HepG2 (cell line): ENCODE results near the gene SMTN. TPM values are rescaled to one million over a fixed set of nuclear protein-coding genes. Genes with fewer than 3 reads are reported as not detected.

Experiments
- ATF1 ChIP-seq: IDR thresholded peaks from 2 replicates; pipeline ENCODE4 v1.6.1; 2016; ENCODE audit warnings: mild to moderate bottlenecking, control low read depth
- FOXJ3 ChIP-seq: sonication (generic); formaldehyde crosslinking; IDR thresholded peaks from 2 replicates; pipeline ENCODE4 v1.4.0; 2020; ENCODE audit warnings: missing genetic modification reagents, mild to moderate bottlenecking, borderline replicate concordance
- KLF6 ChIP-seq: IDR thresholded peaks from 2 replicates; pipeline ENCODE4 v1.8.0; 2016; ENCODE audit warnings: missing biosample characterization, missing genetic modification reagents
- MAFK ChIP-seq, 2 experiments: IDR thresholded peaks in 1 of 2; conservative IDR thresholded peaks in 1 of 2; 2 replicates each; pipeline ENCODE4 v1.6.1; 2011; ENCODE audit warnings: improper control_type of control experiment in 2 of 2, low read length in 2 of 2
- MTF1 ChIP-seq: sonication (generic); formaldehyde crosslinking; IDR thresholded peaks from 2 replicates; pipeline ENCODE4 v1.5.0; 2020; ENCODE audit warnings: missing genetic modification reagents
- NAIF1 ChIP-seq: sonication (generic); formaldehyde crosslinking; IDR thresholded peaks from 2 replicates; pipeline ENCODE4 v1.5.0; 2020; ENCODE audit warnings: mild to moderate bottlenecking, missing genetic modification reagents, borderline replicate concordance
- NCOA5 ChIP-seq: sonication (generic); formaldehyde crosslinking; IDR thresholded peaks from 2 replicates; pipeline ENCODE4 v1.4.0; 2020; ENCODE audit warnings: missing genetic modification reagents
- REPIN1 ChIP-seq: sonication (generic); formaldehyde crosslinking; IDR thresholded peaks from 2 replicates; pipeline ENCODE4 v1.8.0; 2022; ENCODE audit warnings: missing genetic modification reagents, low read depth, mild to moderate bottlenecking, borderline replicate concordance
- SOX6 ChIP-seq, 2 experiments: fragments of 450-650 bp in 1 of 2; sonication (generic) in 1 of 2; formaldehyde crosslinking in 1 of 2; IDR thresholded peaks; 2 replicates each; pipeline versions ENCODE4 v1.4.0 to v1.6.1; 2017 to 2020; ENCODE audit warnings: antibody characterized with exemption in 1 of 2, mild to moderate bottlenecking in 1 of 2, missing genetic modification reagents in 1 of 2
- ZNF138 ChIP-seq: sonication (generic); formaldehyde crosslinking; IDR thresholded peaks from 2 replicates; pipeline ENCODE4 v1.5.0; 2020; ENCODE audit warnings: mild to moderate bottlenecking, low read depth, missing genetic modification reagents
- ZNF3 ChIP-seq: IDR thresholded peaks from 2 replicates; pipeline ENCODE4 v1.7.0; 2017; ENCODE audit warnings: inconsistent platforms
- ZNF468 ChIP-seq: sonication (generic); formaldehyde crosslinking; IDR thresholded peaks from 2 replicates; pipeline ENCODE4 v1.8.0; 2022; ENCODE audit warnings: mild to moderate bottlenecking, moderate library complexity, missing genetic modification reagents
- ZNF598 ChIP-seq: sonication (generic); formaldehyde crosslinking; IDR thresholded peaks from 2 replicates; pipeline ENCODE4 v1.5.1; 2020; ENCODE audit warnings: mild to moderate bottlenecking, missing genetic modification reagents, borderline replicate concordance
- ZNF772 ChIP-seq: sonication (generic); formaldehyde crosslinking; IDR thresholded peaks from 2 replicates; pipeline ENCODE4 v1.5.0; 2020; ENCODE audit warnings: mild to moderate bottlenecking, missing genetic modification reagents
- polyA plus RNA-seq, 8 experiments: library from polyadenylated mRNA; depleted of rRNA in 3 of 8; stranded (reverse) in 7 of 8; unstranded in 1 of 8; fragments of >200 nt; fragmentation: Illumina TruSeq in 4 of 8; extraction: Trizol in 4 of 8; gene quantifications; 2 replicates each; pipeline versions ENCODE4 v1.2.1 to v1.2.3, GENCODE V29; 2011 to 2016; ENCODE audit warnings: low read depth in 4 of 8, missing spikeins in 1 of 8, mixed read lengths in 1 of 8; ENCODE audit not compliant: insufficient read depth in 1 of 8
- total RNA-seq, 5 experiments: library from RNA; depleted of rRNA; stranded (reverse); fragments of >200 nt; fragmentation: Illumina TruSeq; extraction: Trizol; gene quantifications; 2 replicates each; pipeline ENCODE4 v1.2.3, GENCODE V29; 2016; ENCODE audit warnings: low read depth in 1 of 5
- TF ChIP-seq, protein P1 (sequence below): sonication (generic); formaldehyde crosslinking; IDR thresholded peaks from 2 replicates; pipeline ENCODE4 v1.5.1; 2020; ENCODE audit warnings: mild to moderate bottlenecking, missing genetic modification reagents, borderline replicate concordance
- TF ChIP-seq, protein P2 (sequence below): sonication (generic); formaldehyde crosslinking; IDR thresholded peaks from 2 replicates; pipeline ENCODE4 v1.4.0; 2020; ENCODE audit warnings: missing genetic modification reagents
- TF ChIP-seq, protein P3 (sequence below): sonication (generic); formaldehyde crosslinking; IDR thresholded peaks from 2 replicates; pipeline ENCODE4 v1.4.0; 2020; ENCODE audit warnings: missing genetic modification reagents

SMTN gene
- total and polyA plus RNA-seq, 2 of the 13 experiments (the other 11 are each of a cell fraction or from before 2014, with no cell fraction given), result 14.7 to 26.1 TPM

DNA sequence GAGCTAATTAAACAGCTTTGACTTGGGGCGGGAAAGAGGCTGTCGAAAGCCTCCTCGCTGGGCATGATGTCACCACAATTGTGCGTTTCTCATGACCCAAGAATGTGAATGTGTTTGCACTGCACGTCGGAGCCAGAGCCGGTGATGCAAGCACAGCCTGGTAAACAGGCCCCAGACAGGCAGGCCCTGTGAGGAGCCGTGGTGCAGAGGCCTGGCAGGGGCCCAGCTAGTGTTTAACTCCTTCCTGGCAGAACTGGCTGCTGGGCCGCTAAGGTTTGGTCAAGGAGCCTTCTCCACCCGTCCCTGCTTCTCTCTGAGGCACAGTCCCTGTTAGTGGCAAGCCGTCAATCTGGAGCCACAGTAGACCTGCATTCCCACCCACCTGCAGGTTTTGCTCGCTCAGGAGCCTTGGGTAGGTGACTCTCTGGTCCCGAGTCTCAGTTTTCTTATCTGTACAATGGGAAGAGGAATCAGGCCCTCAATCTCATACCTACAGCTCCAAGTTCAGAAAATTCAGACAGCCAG, 25.4 kb upstream of the SMTN start (continued):
- TF ChIP-seq, protein P1, sequence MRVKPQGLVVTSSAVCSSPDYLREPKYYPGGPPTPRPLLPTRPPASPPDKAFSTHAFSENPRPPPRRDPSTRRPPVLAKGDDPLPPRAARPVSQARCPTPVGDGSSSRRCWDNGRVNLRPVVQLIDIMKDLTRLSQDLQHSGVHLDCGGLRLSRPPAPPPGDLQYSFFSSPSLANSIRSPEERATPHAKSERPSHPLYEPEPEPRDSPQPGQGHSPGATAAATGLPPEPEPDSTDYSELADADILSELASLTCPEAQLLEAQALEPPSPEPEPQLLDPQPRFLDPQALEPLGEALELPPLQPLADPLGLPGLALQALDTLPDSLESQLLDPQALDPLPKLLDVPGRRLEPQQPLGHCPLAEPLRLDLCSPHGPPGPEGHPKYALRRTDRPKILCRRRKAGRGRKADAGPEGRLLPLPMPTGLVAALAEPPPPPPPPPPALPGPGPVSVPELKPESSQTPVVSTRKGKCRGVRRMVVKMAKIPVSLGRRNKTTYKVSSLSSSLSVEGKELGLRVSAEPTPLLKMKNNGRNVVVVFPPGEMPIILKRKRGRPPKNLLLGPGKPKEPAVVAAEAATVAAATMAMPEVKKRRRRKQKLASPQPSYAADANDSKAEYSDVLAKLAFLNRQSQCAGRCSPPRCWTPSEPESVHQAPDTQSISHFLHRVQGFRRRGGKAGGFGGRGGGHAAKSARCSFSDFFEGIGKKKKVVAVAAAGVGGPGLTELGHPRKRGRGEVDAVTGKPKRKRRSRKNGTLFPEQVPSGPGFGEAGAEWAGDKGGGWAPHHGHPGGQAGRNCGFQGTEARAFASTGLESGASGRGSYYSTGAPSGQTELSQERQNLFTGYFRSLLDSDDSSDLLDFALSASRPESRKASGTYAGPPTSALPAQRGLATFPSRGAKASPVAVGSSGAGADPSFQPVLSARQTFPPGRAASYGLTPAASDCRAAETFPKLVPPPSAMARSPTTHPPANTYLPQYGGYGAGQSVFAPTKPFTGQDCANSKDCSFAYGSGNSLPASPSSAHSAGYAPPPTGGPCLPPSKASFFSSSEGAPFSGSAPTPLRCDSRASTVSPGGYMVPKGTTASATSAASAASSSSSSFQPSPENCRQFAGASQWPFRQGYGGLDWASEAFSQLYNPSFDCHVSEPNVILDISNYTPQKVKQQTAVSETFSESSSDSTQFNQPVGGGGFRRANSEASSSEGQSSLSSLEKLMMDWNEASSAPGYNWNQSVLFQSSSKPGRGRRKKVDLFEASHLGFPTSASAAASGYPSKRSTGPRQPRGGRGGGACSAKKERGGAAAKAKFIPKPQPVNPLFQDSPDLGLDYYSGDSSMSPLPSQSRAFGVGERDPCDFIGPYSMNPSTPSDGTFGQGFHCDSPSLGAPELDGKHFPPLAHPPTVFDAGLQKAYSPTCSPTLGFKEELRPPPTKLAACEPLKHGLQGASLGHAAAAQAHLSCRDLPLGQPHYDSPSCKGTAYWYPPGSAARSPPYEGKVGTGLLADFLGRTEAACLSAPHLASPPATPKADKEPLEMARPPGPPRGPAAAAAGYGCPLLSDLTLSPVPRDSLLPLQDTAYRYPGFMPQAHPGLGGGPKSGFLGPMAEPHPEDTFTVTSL (CRISPR knock-in tag), result peak; percentile 79
- TF ChIP-seq NAIF1 (CRISPR knock-in tag) (no peak), ZNF772 (peak; percentile 86), ZNF468 (CRISPR knock-in tag) (no peak), SOX6 (IDR thresholded peaks at IDR 0.05) (no peak), SOX6 (CRISPR knock-in tag; IDR thresholded peaks at IDR 0.05) (peak; percentile 92), MAFK (conservative IDR thresholded peaks at IDR 0.05 in 1 of 2, IDR thresholded peaks at IDR 0.05 in 1 of 2; ENCODE audit: low read length in 2 of 2) (no peak), REPIN1 (CRISPR knock-in tag) (peak; percentile 59; the same call in 1 of the 2 replicates), ATF1 (CRISPR knock-in tag) (peak; percentile 90), ZNF138 (CRISPR knock-in tag) (0 out of 2 replicates have a peak, but pooled peaks have one; percentile 50), ZNF598 (CRISPR knock-in tag) (peak; percentile 80; the same call in 1 of the 2 replicates), MTF1 (CRISPR knock-in tag) (no peak), ZNF3 (no peak), FOXJ3 (CRISPR knock-in tag) (peak; percentile 96), NCOA5 (CRISPR knock-in tag) (no peak), KLF6 (CRISPR knock-in tag) (peak; percentile 67; the same call in 1 of the 2 replicates)
- TF ChIP-seq, protein P2, sequence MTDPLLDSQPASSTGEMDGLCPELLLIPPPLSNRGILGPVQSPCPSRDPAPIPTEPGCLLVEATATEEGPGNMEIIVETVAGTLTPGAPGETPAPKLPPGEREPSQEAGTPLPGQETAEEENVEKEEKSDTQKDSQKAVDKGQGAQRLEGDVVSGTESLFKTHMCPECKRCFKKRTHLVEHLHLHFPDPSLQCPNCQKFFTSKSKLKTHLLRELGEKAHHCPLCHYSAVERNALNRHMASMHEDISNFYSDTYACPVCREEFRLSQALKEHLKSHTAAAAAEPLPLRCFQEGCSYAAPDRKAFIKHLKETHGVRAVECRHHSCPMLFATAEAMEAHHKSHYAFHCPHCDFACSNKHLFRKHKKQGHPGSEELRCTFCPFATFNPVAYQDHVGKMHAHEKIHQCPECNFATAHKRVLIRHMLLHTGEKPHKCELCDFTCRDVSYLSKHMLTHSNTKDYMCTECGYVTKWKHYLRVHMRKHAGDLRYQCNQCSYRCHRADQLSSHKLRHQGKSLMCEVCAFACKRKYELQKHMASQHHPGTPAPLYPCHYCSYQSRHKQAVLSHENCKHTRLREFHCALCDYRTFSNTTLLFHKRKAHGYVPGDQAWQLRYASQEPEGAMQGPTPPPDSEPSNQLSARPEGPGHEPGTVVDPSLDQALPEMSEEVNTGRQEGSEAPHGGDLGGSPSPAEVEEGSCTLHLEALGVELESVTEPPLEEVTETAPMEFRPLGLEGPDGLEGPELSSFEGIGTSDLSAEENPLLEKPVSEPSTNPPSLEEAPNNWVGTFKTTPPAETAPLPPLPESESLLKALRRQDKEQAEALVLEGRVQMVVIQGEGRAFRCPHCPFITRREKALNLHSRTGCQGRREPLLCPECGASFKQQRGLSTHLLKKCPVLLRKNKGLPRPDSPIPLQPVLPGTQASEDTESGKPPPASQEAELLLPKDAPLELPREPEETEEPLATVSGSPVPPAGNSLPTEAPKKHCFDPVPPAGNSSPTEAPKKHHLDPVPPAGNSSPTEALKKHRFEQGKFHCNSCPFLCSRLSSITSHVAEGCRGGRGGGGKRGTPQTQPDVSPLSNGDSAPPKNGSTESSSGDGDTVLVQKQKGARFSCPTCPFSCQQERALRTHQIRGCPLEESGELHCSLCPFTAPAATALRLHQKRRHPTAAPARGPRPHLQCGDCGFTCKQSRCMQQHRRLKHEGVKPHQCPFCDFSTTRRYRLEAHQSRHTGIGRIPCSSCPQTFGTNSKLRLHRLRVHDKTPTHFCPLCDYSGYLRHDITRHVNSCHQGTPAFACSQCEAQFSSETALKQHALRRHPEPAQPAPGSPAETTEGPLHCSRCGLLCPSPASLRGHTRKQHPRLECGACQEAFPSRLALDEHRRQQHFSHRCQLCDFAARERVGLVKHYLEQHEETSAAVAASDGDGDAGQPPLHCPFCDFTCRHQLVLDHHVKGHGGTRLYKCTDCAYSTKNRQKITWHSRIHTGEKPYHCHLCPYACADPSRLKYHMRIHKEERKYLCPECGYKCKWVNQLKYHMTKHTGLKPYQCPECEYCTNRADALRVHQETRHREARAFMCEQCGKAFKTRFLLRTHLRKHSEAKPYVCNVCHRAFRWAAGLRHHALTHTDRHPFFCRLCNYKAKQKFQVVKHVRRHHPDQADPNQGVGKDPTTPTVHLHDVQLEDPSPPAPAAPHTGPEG (CRISPR knock-in tag), result no peak
- TF ChIP-seq, protein P3, sequence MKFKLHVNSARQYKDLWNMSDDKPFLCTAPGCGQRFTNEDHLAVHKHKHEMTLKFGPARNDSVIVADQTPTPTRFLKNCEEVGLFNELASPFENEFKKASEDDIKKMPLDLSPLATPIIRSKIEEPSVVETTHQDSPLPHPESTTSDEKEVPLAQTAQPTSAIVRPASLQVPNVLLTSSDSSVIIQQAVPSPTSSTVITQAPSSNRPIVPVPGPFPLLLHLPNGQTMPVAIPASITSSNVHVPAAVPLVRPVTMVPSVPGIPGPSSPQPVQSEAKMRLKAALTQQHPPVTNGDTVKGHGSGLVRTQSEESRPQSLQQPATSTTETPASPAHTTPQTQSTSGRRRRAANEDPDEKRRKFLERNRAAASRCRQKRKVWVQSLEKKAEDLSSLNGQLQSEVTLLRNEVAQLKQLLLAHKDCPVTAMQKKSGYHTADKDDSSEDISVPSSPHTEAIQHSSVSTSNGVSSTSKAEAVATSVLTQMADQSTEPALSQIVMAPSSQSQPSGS (CRISPR knock-in tag), result peak; percentile 100
